Tibial artery (tissue), 4 donors: ENCODE data around the gene SSX5.
"Not testable (repeated sequence)": the region's sequence is repeated elsewhere in the genome, so short reads cannot be mapped to it uniquely, and the experiment has no call there.

Source experiments
- DNase-seq, 2 donors: peaks; one replicate each; pipeline ENCODE4 v3.0.0-alpha.2; 2019
- H3K27ac ChIP-seq, 2 donors: fragments of 200-600 bp; sonication (generic) in 1 of 2; 1 replicate in 1 of 2; 2 replicates in 1 of 2; pipeline ENCODE4 v1.5.1; 2018 to 2019; ENCODE audit warnings: mild to moderate bottlenecking in 1 of 2
- H3K27me3 ChIP-seq, 2 donors: fragments of 200-600 bp; sonication (generic) in 1 of 2; one replicate each; pipeline versions ENCODE4 v1.5.1 to v1.6.0; 2016 to 2019
- H3K36me3 ChIP-seq, 3 donors: fragments of 200-600 bp; sonication (generic) in 2 of 3; one replicate each; pipeline ENCODE4 v1.5.1; 2016 to 2019; ENCODE audit warnings: mild to moderate bottlenecking in 2 of 3
- H3K4me1 ChIP-seq, 4 donors: fragments of 200-600 bp; sonication (generic) in 2 of 4; 1 replicate in 3 of 4; 2 replicates in 1 of 4; pipeline ENCODE4 v1.5.1; 2016 to 2019
- H3K4me3 ChIP-seq, 2 donors: fragments of 200-600 bp; sonication (generic) in 1 of 2; 1 replicate in 1 of 2; 2 replicates in 1 of 2; pipeline ENCODE4 v1.5.1; 2018 to 2019; ENCODE audit warnings: mild to moderate bottlenecking in 2 of 2
- H3K9me3 ChIP-seq, 3 donors: fragments of 200-600 bp; sonication (generic) in 1 of 3; one replicate each; pipeline ENCODE4 v1.5.1; 2016 to 2019
- intact Hi-C: fragments of 100-400 bp; cut with DNase I; formaldehyde crosslinking; loops from one replicate; pipeline ENCODE4 v1.15.0; 2023; ENCODE audit warnings: low total_unique reads
- TF ChIP-seq, protein P1 (sequence below), 2 experiments: fragments of 200-600 bp in 1 of 2; fragments of 450-650 bp in 1 of 2; IDR thresholded peaks; one replicate each; pipeline ENCODE4 v1.5.1; 2017 to 2019; ENCODE audit warnings: antibody characterized with exemption in 2 of 2, mild to moderate bottlenecking in 1 of 2, moderate library complexity in 1 of 2

Gene SSX5

DNA sequence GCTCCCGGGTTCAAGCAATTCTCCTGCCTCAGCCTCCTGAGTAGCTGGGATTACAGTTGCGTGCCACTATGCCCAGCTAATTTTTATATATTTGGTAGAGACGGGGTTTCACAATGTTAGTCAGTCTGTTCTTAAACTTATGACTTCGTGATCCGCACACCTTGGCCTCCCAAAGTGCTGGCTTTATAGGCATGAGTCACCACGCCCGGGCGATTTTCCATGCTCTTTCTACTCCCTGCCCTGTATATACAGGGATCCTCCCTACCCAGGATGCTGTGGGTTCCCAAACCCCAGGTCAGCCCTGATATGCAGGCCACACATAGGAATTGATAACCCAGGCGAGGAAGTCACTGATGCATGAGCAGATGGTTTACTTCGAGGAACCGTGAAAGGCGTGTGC lies 31.4 kb downstream of the SSX5 start:
- no peak overlapping the region for H3K4me3 ChIP-seq
- intact Hi-C loops, result no loop called here
- no peaks in the 10 kb centered on the region for H3K4me1 ChIP-seq
- H3K36me3 ChIP-seq, result no peaks in the 10 kb centered on the region
- H3K9me3 ChIP-seq, result no peaks in the 10 kb centered on the region
- H3K27ac ChIP-seq, result no peak overlapping the region
- H3K27me3 ChIP-seq, result no peaks in the 10 kb centered on the region
- no peak for DNase-seq
- TF ChIP-seq, protein P1, sequence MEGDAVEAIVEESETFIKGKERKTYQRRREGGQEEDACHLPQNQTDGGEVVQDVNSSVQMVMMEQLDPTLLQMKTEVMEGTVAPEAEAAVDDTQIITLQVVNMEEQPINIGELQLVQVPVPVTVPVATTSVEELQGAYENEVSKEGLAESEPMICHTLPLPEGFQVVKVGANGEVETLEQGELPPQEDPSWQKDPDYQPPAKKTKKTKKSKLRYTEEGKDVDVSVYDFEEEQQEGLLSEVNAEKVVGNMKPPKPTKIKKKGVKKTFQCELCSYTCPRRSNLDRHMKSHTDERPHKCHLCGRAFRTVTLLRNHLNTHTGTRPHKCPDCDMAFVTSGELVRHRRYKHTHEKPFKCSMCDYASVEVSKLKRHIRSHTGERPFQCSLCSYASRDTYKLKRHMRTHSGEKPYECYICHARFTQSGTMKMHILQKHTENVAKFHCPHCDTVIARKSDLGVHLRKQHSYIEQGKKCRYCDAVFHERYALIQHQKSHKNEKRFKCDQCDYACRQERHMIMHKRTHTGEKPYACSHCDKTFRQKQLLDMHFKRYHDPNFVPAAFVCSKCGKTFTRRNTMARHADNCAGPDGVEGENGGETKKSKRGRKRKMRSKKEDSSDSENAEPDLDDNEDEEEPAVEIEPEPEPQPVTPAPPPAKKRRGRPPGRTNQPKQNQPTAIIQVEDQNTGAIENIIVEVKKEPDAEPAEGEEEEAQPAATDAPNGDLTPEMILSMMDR (IDR thresholded peaks at IDR 0.05), result no peak

DNA sequence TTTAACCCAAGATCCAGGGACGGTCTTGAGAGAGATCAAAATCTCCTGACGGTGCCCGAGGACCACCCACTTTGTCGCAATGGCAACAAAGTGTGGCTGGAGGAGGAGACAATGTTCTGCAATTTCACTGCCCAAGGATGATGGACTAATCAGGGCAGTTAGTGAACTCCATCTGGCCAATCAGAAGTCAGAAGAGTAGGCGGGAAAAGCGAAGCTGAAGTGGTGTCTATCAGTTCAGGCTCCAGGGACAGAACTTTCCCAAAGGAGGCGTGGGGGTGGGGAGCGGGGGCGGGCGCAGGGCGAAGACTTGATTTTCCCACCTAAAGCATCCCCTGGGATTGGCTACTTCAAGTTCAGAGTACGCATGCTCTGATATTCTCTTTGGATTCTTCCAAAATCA lies 40.6 kb downstream of the SSX5 start:
- Histone ChIP-seq H3K9me3 (no peaks in the 10 kb centered on the region), H3K27ac (no peak overlapping the region)
- intact Hi-C loops, result no loop called here

DNA sequence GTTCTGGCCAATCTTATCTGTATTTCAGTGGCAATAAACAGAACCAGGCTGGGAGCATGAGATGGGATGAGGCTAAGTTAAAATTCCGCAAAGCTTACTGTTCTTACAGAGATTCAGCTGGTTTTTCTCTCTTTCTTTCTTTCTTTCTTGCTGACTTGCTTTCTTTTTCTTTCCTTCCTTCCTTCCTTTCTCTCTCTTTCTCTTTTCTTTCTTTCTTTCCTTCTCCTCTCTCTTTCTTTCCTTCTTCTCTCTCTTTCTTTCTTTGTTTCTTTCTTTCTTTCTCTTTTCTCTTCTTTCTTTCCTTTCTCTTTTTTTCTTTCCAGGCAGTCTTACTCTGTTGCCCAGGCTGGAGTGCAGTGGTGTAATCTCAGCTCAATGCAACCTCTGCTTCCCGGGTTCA lies 41.8 kb downstream of the SSX5 start:
- no peak overlapping the region for H3K4me3 ChIP-seq
- no peak for DNase-seq
- intact Hi-C loops, result no loop called here
- TF ChIP-seq, protein P1 (IDR thresholded peaks at IDR 0.05), result no peak
- no peaks in the 10 kb centered on the region for H3K9me3 ChIP-seq
- no peak overlapping the region for H3K27ac ChIP-seq
- H3K27me3 ChIP-seq, result no peaks in the 10 kb centered on the region
- H3K4me1 ChIP-seq, result no peaks in the 10 kb centered on the region
- H3K36me3 ChIP-seq, result no peaks in the 10 kb centered on the region

More for the DNA sequence above, 40.6 kb downstream of the SSX5 start:
- H3K4me1 ChIP-seq, result no peaks in the 10 kb centered on the region
- no peak for DNase-seq
- H3K27me3 ChIP-seq, result no peaks in the 10 kb centered on the region
- no peaks in the 10 kb centered on the region for H3K36me3 ChIP-seq
- H3K4me3 ChIP-seq, result no peak overlapping the region
- TF ChIP-seq, protein P1 (IDR thresholded peaks at IDR 0.05), result no peak

DNA sequence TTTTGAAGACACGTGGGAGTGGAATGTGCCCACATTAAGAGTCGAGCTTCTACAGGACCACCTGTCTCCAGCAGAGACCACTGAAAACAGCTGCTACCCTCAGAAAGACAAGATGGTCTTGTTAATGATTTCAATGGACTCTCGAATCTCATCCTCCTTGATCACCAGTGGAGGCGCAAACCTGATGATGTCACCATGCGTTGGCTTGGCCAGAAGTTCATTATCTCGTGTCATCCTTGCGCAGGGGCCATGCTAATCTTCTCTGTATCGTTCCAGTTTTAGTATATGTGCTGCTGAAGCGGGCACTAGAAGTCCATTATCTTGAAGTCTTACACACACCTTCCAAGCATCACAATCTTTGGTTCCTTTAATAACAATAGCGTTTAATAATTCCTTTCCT lies 42.8 kb downstream of the SSX5 start:
- H3K4me1 ChIP-seq, result no peaks in the 10 kb centered on the region
- TF ChIP-seq, protein P1 (IDR thresholded peaks at IDR 0.05), result no peak
- H3K27me3 ChIP-seq, result no peaks in the 10 kb centered on the region
- no peak for DNase-seq
- H3K9me3 ChIP-seq, result no peaks in the 10 kb centered on the region
- H3K36me3 ChIP-seq, result no peaks in the 10 kb centered on the region
- H3K4me3 ChIP-seq, result no peak overlapping the region
- intact Hi-C loops, result no loop called here
- H3K27ac ChIP-seq, result no peak overlapping the region

DNA sequence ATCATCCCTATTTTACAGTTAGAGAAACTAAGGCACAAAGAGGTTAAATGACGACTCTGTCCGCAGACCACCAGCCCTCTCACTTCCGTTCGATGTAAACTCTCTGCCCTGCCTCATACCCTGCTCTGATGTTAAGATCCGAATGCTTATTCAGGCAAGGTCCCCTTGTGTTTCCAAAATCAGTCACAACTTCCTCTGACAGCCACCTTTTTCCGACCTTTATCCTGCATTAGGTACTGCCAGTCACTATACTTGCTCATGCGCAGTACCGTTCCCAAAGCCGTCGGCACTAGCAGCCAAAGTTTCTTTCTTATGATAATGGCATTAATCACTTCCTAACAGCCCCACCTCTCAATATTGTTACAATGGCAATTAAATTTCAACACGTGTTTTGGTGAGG lies 53.9 kb downstream of the SSX5 start:
- H3K4me3 ChIP-seq, H3K4me1 ChIP-seq, DNase-seq, intact Hi-C loops, H3K36me3 ChIP-seq, H3K27me3 ChIP-seq, H3K9me3 ChIP-seq, H3K27ac ChIP-seq: not testable (repeated sequence)

DNA sequence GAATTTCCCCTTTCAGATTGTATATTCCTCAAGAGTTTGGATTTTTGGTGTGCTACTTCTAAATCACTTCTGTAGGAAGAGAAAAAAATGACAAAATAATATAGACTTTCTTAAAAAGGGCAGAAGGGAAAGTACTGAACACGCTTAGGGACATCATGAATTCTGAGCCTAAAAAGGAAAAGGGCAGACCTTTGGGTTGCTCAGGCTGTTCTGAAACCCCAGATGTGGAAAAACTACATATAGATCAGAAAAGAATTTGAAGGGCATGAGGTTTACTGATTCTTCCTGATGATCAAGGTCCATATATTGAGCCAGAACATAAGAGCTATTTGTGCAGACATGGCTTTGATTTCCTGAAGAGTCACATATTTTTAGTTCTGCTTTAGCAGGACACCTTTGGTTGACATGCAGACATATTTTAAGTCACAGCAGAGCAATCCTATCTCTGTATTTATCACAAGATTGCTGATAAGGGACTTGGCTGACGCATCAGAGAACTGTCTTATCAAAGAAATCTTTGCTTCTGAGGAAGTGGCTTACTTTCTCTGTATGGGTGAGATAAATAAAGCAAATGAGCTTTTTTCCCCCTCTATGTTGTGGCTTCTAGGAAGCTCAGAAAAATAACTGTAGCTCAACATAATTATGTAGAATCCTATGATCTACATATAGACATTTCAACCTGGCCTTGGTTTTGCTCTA lies 54.6 kb downstream of the SSX5 start:
- DNase-seq, H3K9me3 ChIP-seq, H3K36me3 ChIP-seq, H3K4me1 ChIP-seq, H3K27me3 ChIP-seq, H3K27ac ChIP-seq, intact Hi-C loops, H3K4me3 ChIP-seq: not testable (repeated sequence)

GRCh38 chrX:48139076-48139475 lies 57.5 kb downstream of the SSX5 start:
- H3K27me3 ChIP-seq, H3K4me3 ChIP-seq, H3K9me3 ChIP-seq, H3K27ac ChIP-seq, H3K4me1 ChIP-seq, H3K36me3 ChIP-seq, DNase-seq, intact Hi-C loops: not testable (repeated sequence)
